Fibroblast of skin of right biceps (primary cell): ENCODE data around the gene ADORA2B.
"Not testable (repeated sequence)": the region's sequence is repeated elsewhere in the genome, so short reads cannot be mapped to it uniquely, and the experiment has no call there.

Source experiments
- DNase-seq: peaks from one replicate; pipeline ENCODE4 v3.0.0-alpha.2; 2013

ADORA2B gene

GRCh38 chr17:15944759-15945526 lies at the start of gene ADORA2B:
TSS of gene ADORA2B (plus strand) at chr17:15945130. CDS start at chr17:15945249, 119 bp downstream.
- DNase-seq: peak; percentile 76

GRCh38 chr17:15896277-15896676 lies 48.7 kb upstream of the ADORA2B start:
- no peak for DNase-seq

GRCh38 chr17:15896834-15897233 lies 48.1 kb upstream of the ADORA2B start:
- no peak for DNase-seq

GRCh38 chr17:15899596-15899995 lies 45.3 kb upstream of the ADORA2B start:
- DNase-seq: not testable (repeated sequence)

GRCh38 chr17:15900871-15901270 lies 44.1 kb upstream of the ADORA2B start:
- DNase-seq: no peak

- DNase-seq: not testable (repeated sequence)
These were observed 39.7 kb upstream of the ADORA2B start for GRCh38 chr17:15905236-15905635.

GRCh38 chr17:15907290-15907689 lies 37.6 kb upstream of the ADORA2B start:
- no peak for DNase-seq

GRCh38 chr17:15908378-15908777 lies 36.6 kb upstream of the ADORA2B start:
- DNase-seq: no peak

GRCh38 chr17:15909481-15909991 lies 35.4 kb upstream of the ADORA2B start:
- no peak for DNase-seq

- DNase-seq: no peak
These were observed 34.1 kb upstream of the ADORA2B start for GRCh38 chr17:15910791-15911190.

- DNase-seq: not testable (repeated sequence)
These were observed 33.2 kb upstream of the ADORA2B start for GRCh38 chr17:15911701-15912100.

- DNase-seq: no peak
These were observed 32.4 kb upstream of the ADORA2B start for GRCh38 chr17:15912416-15912955.

GRCh38 chr17:15913826-15914225 lies 31.1 kb upstream of the ADORA2B start:
- DNase-seq: no peak

- DNase-seq: peak; percentile 13
These were observed 30.3 kb upstream of the ADORA2B start for GRCh38 chr17:15914400-15915170.

- DNase-seq: no peak
These were observed 29.0 kb upstream of the ADORA2B start for GRCh38 chr17:15915961-15916360.

- no peak for DNase-seq
These were observed 27.9 kb upstream of the ADORA2B start for GRCh38 chr17:15917021-15917437.

- DNase-seq: no peak
These were observed 27.4 kb upstream of the ADORA2B start for GRCh38 chr17:15917438-15918027.

GRCh38 chr17:15918261-15918660 lies 26.7 kb upstream of the ADORA2B start:
- no peak for DNase-seq

- no peak for DNase-seq
These were observed 26.2 kb upstream of the ADORA2B start for GRCh38 chr17:15918661-15919259.

- DNase-seq: no peak
These were observed 25.5 kb upstream of the ADORA2B start for GRCh38 chr17:15919466-15919865.

- peak; percentile 95 for DNase-seq
These were observed 24.1 kb upstream of the ADORA2B start for GRCh38 chr17:15920758-15921239.

- no peak for DNase-seq
These were observed 23.3 kb upstream of the ADORA2B start for GRCh38 chr17:15921640-15922039.

GRCh38 chr17:15922586-15922985 lies 22.3 kb upstream of the ADORA2B start:
- no peak for DNase-seq
